ENCODE results near the gene PTMA.

DNA sequence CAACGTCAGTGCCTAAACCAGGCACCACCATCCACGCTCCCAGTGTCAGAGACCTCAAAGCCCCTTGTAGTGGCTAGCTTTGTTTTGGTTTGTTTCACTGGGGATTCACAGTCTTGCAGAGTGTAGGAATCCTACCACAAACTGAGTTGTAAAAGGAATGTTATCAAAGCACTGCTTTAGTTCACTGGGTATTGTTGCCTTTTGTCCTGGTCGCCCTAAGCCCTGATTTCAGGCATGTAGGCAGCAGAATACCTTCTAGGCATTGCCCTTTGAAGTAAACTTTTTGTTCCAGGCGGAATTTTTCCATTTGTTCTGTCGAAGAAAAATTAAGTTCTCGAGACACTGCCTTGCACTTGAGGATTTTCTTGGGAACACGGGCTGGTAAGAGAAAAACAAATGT is 29.4 kb downstream of the PTMA start:
- TF ChIP-seq, protein P1, sequence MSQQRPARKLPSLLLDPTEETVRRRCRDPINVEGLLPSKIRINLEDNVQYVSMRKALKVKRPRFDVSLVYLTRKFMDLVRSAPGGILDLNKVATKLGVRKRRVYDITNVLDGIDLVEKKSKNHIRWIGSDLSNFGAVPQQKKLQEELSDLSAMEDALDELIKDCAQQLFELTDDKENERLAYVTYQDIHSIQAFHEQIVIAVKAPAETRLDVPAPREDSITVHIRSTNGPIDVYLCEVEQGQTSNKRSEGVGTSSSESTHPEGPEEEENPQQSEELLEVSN (IDR thresholded peaks at IDR 0.05; ENCODE audit: borderline replicate concordance, low read depth), result no peak
- no peak for TF ChIP-seq ZFP36 (IDR thresholded peaks at IDR 0.05; ENCODE audit: borderline replicate concordance, partially characterized antibody)
- no peak for TF ChIP-seq ZC3H11A (IDR thresholded peaks at IDR 0.05)
- no peak for TF ChIP-seq CEBPB (IDR thresholded peaks at IDR 0.05)
- TF ChIP-seq, protein P2, sequence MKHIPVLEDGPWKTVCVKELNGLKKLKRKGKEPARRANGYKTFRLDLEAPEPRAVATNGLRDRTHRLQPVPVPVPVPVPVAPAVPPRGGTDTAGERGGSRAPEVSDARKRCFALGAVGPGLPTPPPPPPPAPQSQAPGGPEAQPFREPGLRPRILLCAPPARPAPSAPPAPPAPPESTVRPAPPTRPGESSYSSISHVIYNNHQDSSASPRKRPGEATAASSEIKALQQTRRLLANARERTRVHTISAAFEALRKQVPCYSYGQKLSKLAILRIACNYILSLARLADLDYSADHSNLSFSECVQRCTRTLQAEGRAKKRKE (CRISPR knock-in tag; IDR thresholded peaks at IDR 0.05; ENCODE audit: low read depth), result no peak
- no peak for TF ChIP-seq EP300 (IDR thresholded peaks at IDR 0.05)
- no peak for TF ChIP-seq POLR2A (IDR thresholded peaks at IDR 0.05; ENCODE audit: low read length)
- no peak for TF ChIP-seq MYC (IDR thresholded peaks at IDR 0.05; ENCODE audit: borderline replicate concordance, low read length)
- TF ChIP-seq, protein P3, sequence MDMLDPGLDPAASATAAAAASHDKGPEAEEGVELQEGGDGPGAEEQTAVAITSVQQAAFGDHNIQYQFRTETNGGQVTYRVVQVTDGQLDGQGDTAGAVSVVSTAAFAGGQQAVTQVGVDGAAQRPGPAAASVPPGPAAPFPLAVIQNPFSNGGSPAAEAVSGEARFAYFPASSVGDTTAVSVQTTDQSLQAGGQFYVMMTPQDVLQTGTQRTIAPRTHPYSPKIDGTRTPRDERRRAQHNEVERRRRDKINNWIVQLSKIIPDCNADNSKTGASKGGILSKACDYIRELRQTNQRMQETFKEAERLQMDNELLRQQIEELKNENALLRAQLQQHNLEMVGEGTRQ (IDR thresholded peaks at IDR 0.05), result no peak
- TF ChIP-seq ZSCAN20 (CRISPR knock-in tag; IDR thresholded peaks at IDR 0.05), result no peak
- TF ChIP-seq CBX2 (IDR thresholded peaks at IDR 0.05; ENCODE audit: borderline replicate concordance, low read depth), result no peak
- TF ChIP-seq, protein P4, sequence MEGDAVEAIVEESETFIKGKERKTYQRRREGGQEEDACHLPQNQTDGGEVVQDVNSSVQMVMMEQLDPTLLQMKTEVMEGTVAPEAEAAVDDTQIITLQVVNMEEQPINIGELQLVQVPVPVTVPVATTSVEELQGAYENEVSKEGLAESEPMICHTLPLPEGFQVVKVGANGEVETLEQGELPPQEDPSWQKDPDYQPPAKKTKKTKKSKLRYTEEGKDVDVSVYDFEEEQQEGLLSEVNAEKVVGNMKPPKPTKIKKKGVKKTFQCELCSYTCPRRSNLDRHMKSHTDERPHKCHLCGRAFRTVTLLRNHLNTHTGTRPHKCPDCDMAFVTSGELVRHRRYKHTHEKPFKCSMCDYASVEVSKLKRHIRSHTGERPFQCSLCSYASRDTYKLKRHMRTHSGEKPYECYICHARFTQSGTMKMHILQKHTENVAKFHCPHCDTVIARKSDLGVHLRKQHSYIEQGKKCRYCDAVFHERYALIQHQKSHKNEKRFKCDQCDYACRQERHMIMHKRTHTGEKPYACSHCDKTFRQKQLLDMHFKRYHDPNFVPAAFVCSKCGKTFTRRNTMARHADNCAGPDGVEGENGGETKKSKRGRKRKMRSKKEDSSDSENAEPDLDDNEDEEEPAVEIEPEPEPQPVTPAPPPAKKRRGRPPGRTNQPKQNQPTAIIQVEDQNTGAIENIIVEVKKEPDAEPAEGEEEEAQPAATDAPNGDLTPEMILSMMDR (IDR thresholded peaks at IDR 0.05), result no peak
- TF ChIP-seq, protein P5, sequence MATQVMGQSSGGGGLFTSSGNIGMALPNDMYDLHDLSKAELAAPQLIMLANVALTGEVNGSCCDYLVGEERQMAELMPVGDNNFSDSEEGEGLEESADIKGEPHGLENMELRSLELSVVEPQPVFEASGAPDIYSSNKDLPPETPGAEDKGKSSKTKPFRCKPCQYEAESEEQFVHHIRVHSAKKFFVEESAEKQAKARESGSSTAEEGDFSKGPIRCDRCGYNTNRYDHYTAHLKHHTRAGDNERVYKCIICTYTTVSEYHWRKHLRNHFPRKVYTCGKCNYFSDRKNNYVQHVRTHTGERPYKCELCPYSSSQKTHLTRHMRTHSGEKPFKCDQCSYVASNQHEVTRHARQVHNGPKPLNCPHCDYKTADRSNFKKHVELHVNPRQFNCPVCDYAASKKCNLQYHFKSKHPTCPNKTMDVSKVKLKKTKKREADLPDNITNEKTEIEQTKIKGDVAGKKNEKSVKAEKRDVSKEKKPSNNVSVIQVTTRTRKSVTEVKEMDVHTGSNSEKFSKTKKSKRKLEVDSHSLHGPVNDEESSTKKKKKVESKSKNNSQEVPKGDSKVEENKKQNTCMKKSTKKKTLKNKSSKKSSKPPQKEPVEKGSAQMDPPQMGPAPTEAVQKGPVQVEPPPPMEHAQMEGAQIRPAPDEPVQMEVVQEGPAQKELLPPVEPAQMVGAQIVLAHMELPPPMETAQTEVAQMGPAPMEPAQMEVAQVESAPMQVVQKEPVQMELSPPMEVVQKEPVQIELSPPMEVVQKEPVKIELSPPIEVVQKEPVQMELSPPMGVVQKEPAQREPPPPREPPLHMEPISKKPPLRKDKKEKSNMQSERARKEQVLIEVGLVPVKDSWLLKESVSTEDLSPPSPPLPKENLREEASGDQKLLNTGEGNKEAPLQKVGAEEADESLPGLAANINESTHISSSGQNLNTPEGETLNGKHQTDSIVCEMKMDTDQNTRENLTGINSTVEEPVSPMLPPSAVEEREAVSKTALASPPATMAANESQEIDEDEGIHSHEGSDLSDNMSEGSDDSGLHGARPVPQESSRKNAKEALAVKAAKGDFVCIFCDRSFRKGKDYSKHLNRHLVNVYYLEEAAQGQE (IDR thresholded peaks at IDR 0.05), result no peak
